HEK293 (cell line): ENCODE measurements around the gene NHLRC2.
A peak's percentile ranks its signal among the peaks of the same experiment; 100 is the strongest.

Experiments used
- FEZF1 ChIP-seq: fragments of 450-650 bp; formaldehyde crosslinking; IDR thresholded peaks from 2 replicates; pipeline ENCODE4 v1.5.1; 2016; ENCODE audit warnings: missing biosample characterization, missing genetic modification characterization
- KLF10 ChIP-seq: fragments of 450-650 bp; IDR thresholded peaks from 2 replicates; pipeline ENCODE4 v1.5.1; 2018; ENCODE audit warnings: missing biosample characterization, mild to moderate bottlenecking, missing genetic modification characterization
- KLF16 ChIP-seq: fragments of 450-650 bp; formaldehyde crosslinking; IDR thresholded peaks from 2 replicates; pipeline ENCODE4 v1.5.1; 2017; ENCODE audit warnings: missing biosample characterization, missing genetic modification characterization
- MZF1 ChIP-seq: fragments of 450-650 bp; formaldehyde crosslinking; IDR thresholded peaks from 2 replicates; pipeline ENCODE4 v1.5.1; 2017; ENCODE audit warnings: missing biosample characterization, missing genetic modification characterization, borderline replicate concordance
- RBAK ChIP-seq: fragments of 450-650 bp; formaldehyde crosslinking; IDR thresholded peaks from 2 replicates; pipeline ENCODE4 v1.5.1; 2016; ENCODE audit warnings: missing biosample characterization, missing genetic modification characterization
- SETDB1 ChIP-seq: IDR thresholded peaks from one replicate; pipeline ENCODE4 v1.6.1; 2017; ENCODE audit warnings: mild to moderate bottlenecking, low read length, moderate library complexity, mixed read lengths; ENCODE audit not compliant: insufficient read length
- SP7 ChIP-seq: fragments of 450-650 bp; formaldehyde crosslinking; IDR thresholded peaks from 2 replicates; pipeline ENCODE4 v1.5.1; 2016; ENCODE audit warnings: missing biosample characterization, missing genetic modification characterization
- ZBTB21 ChIP-seq: fragments of 450-650 bp; formaldehyde crosslinking; IDR thresholded peaks from 2 replicates; pipeline ENCODE4 v1.5.1; 2017; ENCODE audit warnings: missing biosample characterization, missing genetic modification characterization
- ZBTB7A ChIP-seq: fragments of 450-650 bp; formaldehyde crosslinking; IDR thresholded peaks from 2 replicates; pipeline ENCODE4 v1.5.1; 2016; ENCODE audit warnings: low read depth, missing biosample characterization, missing genetic modification characterization
- ZFP3 ChIP-seq: fragments of 450-650 bp; formaldehyde crosslinking; IDR thresholded peaks from 2 replicates; pipeline ENCODE4 v1.5.1; 2016; ENCODE audit warnings: low read depth, missing biosample characterization, missing genetic modification characterization
- ZNF132 ChIP-seq: fragments of 450-650 bp; formaldehyde crosslinking; IDR thresholded peaks from 2 replicates; pipeline ENCODE4 v1.5.1; 2017; ENCODE audit warnings: missing biosample characterization, missing genetic modification characterization, borderline replicate concordance
- ZNF169 ChIP-seq: fragments of 450-650 bp; formaldehyde crosslinking; IDR thresholded peaks from 2 replicates; pipeline ENCODE4 v1.5.1; 2016; ENCODE audit warnings: missing biosample characterization, missing genetic modification characterization
- ZNF174 ChIP-seq: fragments of 450-650 bp; formaldehyde crosslinking; IDR thresholded peaks from 2 replicates; pipeline ENCODE4 v1.5.0; 2017; ENCODE audit warnings: missing biosample characterization, mild to moderate bottlenecking, missing genetic modification characterization
- ZNF184 ChIP-seq: fragments of 450-650 bp; IDR thresholded peaks from 2 replicates; pipeline ENCODE4 v1.5.1; 2018; ENCODE audit warnings: missing biosample characterization, mild to moderate bottlenecking, missing genetic modification characterization
- ZNF19 ChIP-seq: fragments of 450-650 bp; formaldehyde crosslinking; IDR thresholded peaks from 2 replicates; pipeline ENCODE4; 2016; ENCODE audit warnings: missing biosample characterization, missing genetic modification characterization, low read depth
- ZNF214 ChIP-seq: fragments of 450-650 bp; formaldehyde crosslinking; IDR thresholded peaks from 2 replicates; pipeline ENCODE4 v1.5.1; 2017; ENCODE audit warnings: missing biosample characterization, mild to moderate bottlenecking, missing genetic modification characterization, borderline replicate concordance
- ZNF223 ChIP-seq: fragments of 450-650 bp; formaldehyde crosslinking; IDR thresholded peaks from 2 replicates; pipeline ENCODE4 v1.5.1; 2016; ENCODE audit warnings: missing biosample characterization, missing genetic modification characterization
- ZNF248 ChIP-seq: fragments of 450-650 bp; formaldehyde crosslinking; IDR thresholded peaks from 2 replicates; pipeline ENCODE4 v1.5.1; 2017; ENCODE audit warnings: missing biosample characterization, missing genetic modification characterization
- ZNF266 ChIP-seq: fragments of 450-650 bp; formaldehyde crosslinking; IDR thresholded peaks from 2 replicates; pipeline ENCODE4 v1.5.1; 2016; ENCODE audit warnings: missing biosample characterization, missing genetic modification characterization, low read depth
- ZNF394 ChIP-seq: fragments of 450-650 bp; formaldehyde crosslinking; IDR thresholded peaks from 2 replicates; pipeline ENCODE4 v1.5.1; 2016; ENCODE audit warnings: missing biosample characterization, missing genetic modification characterization, mild to moderate bottlenecking, moderate library complexity, borderline replicate concordance
- ZNF416 ChIP-seq: fragments of 450-650 bp; formaldehyde crosslinking; IDR thresholded peaks from 2 replicates; pipeline ENCODE4 v1.5.1; 2016; ENCODE audit warnings: missing biosample characterization, missing genetic modification characterization
- ZNF473 ChIP-seq: fragments of 450-650 bp; formaldehyde crosslinking; IDR thresholded peaks from 2 replicates; pipeline ENCODE4 v1.5.1; 2017; ENCODE audit warnings: missing biosample characterization, missing genetic modification characterization
- ZNF544 ChIP-seq: fragments of 450-650 bp; formaldehyde crosslinking; IDR thresholded peaks from 2 replicates; pipeline ENCODE4 v1.5.0; 2017; ENCODE audit warnings: missing biosample characterization, missing genetic modification characterization
- ZNF596 ChIP-seq: fragments of 450-650 bp; IDR thresholded peaks from 2 replicates; pipeline ENCODE4 v1.5.0; 2018; ENCODE audit warnings: missing biosample characterization, mild to moderate bottlenecking, missing genetic modification characterization, moderate library complexity
- ZNF768 ChIP-seq: fragments of 450-650 bp; formaldehyde crosslinking; IDR thresholded peaks from 2 replicates; pipeline ENCODE4 v1.5.1; 2018; ENCODE audit warnings: missing biosample characterization, mild to moderate bottlenecking, missing genetic modification characterization
- TF ChIP-seq, protein P1 (sequence below): sonication (generic); formaldehyde crosslinking; IDR thresholded peaks from 2 replicates; pipeline ENCODE4 v1.8.1; 2022; ENCODE audit warnings: mild to moderate bottlenecking, moderate library complexity, missing genetic modification reagents
- TF ChIP-seq, protein P2 (sequence below): fragments of 450-650 bp; formaldehyde crosslinking; IDR thresholded peaks from 2 replicates; pipeline ENCODE4 v1.5.1; 2016; ENCODE audit warnings: missing biosample characterization, missing genetic modification characterization
- TF ChIP-seq, protein P3 (sequence below): fragments of 450-650 bp; formaldehyde crosslinking; IDR thresholded peaks from 2 replicates; pipeline ENCODE4 v1.5.1; 2017; ENCODE audit warnings: missing biosample characterization, missing genetic modification characterization
- TF ChIP-seq, protein P4 (sequence below): fragments of 450-650 bp; formaldehyde crosslinking; IDR thresholded peaks from 2 replicates; pipeline ENCODE4 v1.5.1; 2017; ENCODE audit warnings: missing biosample characterization, missing genetic modification characterization
- TF ChIP-seq, protein P5 (sequence below): fragments of 450-650 bp; formaldehyde crosslinking; IDR thresholded peaks from 2 replicates; pipeline ENCODE4 v1.5.1; 2016; ENCODE audit warnings: missing biosample characterization, missing genetic modification characterization
- TF ChIP-seq, protein P6 (sequence below): fragments of 450-650 bp; formaldehyde crosslinking; IDR thresholded peaks from 2 replicates; pipeline ENCODE4 v1.5.1; 2016; ENCODE audit warnings: missing biosample characterization, missing genetic modification characterization

NHLRC2 gene

DNA sequence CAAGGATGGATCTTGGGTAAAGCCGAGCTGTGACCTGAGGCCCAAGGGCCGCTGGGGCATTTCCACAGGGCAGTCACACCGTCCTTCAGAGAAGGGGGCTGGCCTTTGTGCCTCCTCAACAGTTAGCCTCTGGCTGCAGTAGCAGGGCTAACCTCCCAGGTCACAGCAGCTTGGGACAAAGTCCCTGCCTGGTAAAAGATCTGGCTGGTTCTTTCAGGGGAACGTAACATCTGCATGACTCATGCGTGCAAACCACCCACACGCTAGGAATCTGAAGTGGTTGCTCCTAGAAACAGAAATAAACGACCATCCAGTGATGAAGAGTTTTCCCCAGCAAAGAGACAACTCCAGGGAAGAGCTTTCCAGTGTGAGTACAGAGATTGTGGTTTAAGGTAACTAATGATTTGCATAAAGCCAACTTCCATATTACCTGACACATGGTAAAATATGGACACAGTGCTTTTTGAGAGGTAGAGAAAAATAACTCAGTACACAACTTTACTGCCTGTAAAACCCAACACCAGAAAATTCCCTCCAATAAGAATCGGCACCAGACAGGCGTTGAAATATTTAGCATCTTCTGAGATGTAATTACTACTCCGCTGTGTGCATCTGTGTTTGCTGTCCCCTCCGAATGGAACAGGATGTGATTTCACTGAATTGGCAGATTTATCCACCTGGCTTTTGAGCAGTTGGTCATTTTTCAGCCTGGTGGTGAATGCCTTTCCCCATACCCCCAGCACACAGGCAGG, 104.3 kb downstream of the NHLRC2 start (continued):
- TF ChIP-seq, protein P1, sequence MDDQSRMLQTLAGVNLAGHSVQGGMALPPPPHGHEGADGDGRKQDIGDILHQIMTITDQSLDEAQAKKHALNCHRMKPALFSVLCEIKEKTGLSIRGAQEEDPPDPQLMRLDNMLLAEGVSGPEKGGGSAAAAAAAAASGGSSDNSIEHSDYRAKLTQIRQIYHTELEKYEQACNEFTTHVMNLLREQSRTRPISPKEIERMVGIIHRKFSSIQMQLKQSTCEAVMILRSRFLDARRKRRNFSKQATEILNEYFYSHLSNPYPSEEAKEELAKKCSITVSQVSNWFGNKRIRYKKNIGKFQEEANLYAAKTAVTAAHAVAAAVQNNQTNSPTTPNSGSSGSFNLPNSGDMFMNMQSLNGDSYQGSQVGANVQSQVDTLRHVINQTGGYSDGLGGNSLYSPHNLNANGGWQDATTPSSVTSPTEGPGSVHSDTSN: no peak
- no peak for TF ChIP-seq ZBTB7A
- TF ChIP-seq, protein P2, sequence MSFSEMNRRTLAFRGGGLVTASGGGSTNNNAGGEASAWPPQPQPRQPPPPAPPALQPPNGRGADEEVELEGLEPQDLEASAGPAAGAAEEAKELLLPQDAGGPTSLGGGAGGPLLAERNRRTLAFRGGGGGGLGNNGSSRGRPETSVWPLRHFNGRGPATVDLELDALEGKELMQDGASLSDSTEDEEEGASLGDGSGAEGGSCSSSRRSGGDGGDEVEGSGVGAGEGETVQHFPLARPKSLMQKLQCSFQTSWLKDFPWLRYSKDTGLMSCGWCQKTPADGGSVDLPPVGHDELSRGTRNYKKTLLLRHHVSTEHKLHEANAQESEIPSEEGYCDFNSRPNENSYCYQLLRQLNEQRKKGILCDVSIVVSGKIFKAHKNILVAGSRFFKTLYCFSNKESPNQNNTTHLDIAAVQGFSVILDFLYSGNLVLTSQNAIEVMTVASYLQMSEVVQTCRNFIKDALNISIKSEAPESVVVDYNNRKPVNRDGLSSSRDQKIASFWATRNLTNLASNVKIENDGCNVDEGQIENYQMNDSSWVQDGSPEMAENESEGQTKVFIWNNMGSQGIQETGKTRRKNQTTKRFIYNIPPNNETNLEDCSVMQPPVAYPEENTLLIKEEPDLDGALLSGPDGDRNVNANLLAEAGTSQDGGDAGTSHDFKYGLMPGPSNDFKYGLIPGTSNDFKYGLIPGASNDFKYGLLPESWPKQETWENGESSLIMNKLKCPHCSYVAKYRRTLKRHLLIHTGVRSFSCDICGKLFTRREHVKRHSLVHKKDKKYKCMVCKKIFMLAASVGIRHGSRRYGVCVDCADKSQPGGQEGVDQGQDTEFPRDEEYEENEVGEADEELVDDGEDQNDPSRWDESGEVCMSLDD (tag by site-specific recombination): no peak
- no peak for TF ChIP-seq ZNF174 (tag by site-specific recombination)
- TF ChIP-seq, protein P3, sequence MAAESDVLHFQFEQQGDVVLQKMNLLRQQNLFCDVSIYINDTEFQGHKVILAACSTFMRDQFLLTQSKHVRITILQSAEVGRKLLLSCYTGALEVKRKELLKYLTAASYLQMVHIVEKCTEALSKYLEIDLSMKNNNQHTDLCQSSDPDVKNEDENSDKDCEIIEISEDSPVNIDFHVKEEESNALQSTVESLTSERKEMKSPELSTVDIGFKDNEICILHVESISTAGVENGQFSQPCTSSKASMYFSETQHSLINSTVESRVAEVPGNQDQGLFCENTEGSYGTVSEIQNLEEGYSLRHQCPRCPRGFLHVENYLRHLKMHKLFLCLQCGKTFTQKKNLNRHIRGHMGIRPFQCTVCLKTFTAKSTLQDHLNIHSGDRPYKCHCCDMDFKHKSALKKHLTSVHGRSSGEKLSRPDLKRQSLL (tag by site-specific recombination): no peak
- TF ChIP-seq ZNF132 (tag by site-specific recombination): no peak
- TF ChIP-seq ZBTB21 (tag by site-specific recombination): no peak
- TF ChIP-seq ZNF416 (tag by site-specific recombination): no peak
- no peak for TF ChIP-seq ZNF266 (tag by site-specific recombination)
- TF ChIP-seq, protein P4, sequence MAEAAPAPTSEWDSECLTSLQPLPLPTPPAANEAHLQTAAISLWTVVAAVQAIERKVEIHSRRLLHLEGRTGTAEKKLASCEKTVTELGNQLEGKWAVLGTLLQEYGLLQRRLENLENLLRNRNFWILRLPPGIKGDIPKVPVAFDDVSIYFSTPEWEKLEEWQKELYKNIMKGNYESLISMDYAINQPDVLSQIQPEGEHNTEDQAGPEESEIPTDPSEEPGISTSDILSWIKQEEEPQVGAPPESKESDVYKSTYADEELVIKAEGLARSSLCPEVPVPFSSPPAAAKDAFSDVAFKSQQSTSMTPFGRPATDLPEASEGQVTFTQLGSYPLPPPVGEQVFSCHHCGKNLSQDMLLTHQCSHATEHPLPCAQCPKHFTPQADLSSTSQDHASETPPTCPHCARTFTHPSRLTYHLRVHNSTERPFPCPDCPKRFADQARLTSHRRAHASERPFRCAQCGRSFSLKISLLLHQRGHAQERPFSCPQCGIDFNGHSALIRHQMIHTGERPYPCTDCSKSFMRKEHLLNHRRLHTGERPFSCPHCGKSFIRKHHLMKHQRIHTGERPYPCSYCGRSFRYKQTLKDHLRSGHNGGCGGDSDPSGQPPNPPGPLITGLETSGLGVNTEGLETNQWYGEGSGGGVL (tag by site-specific recombination): no peak
- TF ChIP-seq ZNF184: no peak
- no peak for TF ChIP-seq ZNF544
- TF ChIP-seq ZFP3 (tag by site-specific recombination): no peak
- TF ChIP-seq ZNF19: no peak
- 0 out of 2 replicates have a peak, but pooled peaks have one; percentile 27 for TF ChIP-seq SP7 (tag by site-specific recombination)
- no peak for TF ChIP-seq SETDB1
- peak; percentile 35; the same call in 1 of the 2 replicates for TF ChIP-seq FEZF1
- TF ChIP-seq MZF1: no peak
- no peak for TF ChIP-seq ZNF169 (tag by site-specific recombination)
- no peak for TF ChIP-seq ZNF596 (tag by site-specific recombination)
- TF ChIP-seq KLF16 (tag by site-specific recombination): no peak
- TF ChIP-seq KLF10 (tag by site-specific recombination): no peak
- TF ChIP-seq ZNF394 (tag by site-specific recombination): no peak
- TF ChIP-seq RBAK: no peak
- no peak for TF ChIP-seq ZNF473 (tag by site-specific recombination)
- TF ChIP-seq ZNF768 (tag by site-specific recombination): no peak
- TF ChIP-seq ZNF248 (tag by site-specific recombination): no peak
- TF ChIP-seq, protein P5, sequence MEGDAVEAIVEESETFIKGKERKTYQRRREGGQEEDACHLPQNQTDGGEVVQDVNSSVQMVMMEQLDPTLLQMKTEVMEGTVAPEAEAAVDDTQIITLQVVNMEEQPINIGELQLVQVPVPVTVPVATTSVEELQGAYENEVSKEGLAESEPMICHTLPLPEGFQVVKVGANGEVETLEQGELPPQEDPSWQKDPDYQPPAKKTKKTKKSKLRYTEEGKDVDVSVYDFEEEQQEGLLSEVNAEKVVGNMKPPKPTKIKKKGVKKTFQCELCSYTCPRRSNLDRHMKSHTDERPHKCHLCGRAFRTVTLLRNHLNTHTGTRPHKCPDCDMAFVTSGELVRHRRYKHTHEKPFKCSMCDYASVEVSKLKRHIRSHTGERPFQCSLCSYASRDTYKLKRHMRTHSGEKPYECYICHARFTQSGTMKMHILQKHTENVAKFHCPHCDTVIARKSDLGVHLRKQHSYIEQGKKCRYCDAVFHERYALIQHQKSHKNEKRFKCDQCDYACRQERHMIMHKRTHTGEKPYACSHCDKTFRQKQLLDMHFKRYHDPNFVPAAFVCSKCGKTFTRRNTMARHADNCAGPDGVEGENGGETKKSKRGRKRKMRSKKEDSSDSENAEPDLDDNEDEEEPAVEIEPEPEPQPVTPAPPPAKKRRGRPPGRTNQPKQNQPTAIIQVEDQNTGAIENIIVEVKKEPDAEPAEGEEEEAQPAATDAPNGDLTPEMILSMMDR: no peak
- TF ChIP-seq ZNF214: no peak
- TF ChIP-seq, protein P6, sequence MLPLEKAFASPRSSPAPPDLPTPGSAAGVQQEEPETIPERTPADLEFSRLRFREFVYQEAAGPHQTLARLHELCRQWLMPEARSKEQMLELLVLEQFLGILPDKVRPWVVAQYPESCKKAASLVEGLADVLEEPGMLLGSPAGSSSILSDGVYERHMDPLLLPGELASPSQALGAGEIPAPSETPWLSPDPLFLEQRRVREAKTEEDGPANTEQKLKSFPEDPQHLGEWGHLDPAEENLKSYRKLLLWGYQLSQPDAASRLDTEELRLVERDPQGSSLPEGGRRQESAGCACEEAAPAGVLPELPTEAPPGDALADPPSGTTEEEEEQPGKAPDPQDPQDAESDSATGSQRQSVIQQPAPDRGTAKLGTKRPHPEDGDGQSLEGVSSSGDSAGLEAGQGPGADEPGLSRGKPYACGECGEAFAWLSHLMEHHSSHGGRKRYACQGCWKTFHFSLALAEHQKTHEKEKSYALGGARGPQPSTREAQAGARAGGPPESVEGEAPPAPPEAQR (tag by site-specific recombination): no peak
- TF ChIP-seq ZNF223 (tag by site-specific recombination): no peak
